Prostate gland (tissue), 2 donors: ENCODE measurements around the gene CCDC93. TPM values are rescaled to one million over a fixed set of nuclear protein-coding genes. Genes with fewer than 3 reads are reported as not detected.

Experiments used
- DNase-seq: peaks from one replicate; pipeline ENCODE4 v3.0.0-alpha.2; 2019; ENCODE audit warnings: low spot score
- H3K27ac ChIP-seq, 2 donors: fragments of 200-600 bp; sonication (generic); 2 replicates each; pipeline ENCODE4 v1.5.1; 2017 to 2019
- H3K27me3 ChIP-seq: fragments of 200-600 bp; sonication (generic); replicated peaks from 2 replicates; pipeline ENCODE4 v1.5.1; 2019; ENCODE audit not compliant: insufficient read depth
- H3K36me3 ChIP-seq, 2 donors: fragments of 200-600 bp; sonication (generic); 1 replicate in 1 of 2; 2 replicates in 1 of 2; pipeline versions ENCODE4 v1.5.1 to v1.8.1; 2017 to 2019
- H3K4me1 ChIP-seq: fragments of 200-600 bp; sonication (generic); replicated peaks from 2 replicates; pipeline ENCODE4 v1.5.1; 2019
- H3K4me3 ChIP-seq, 2 donors: fragments of 200-600 bp; sonication (generic); 2 replicates each; pipeline ENCODE4 v1.5.1; 2017 to 2019
- H3K9me3 ChIP-seq: fragments of 200-600 bp; sonication (generic); 2 replicates; pipeline ENCODE4 v1.5.1; 2017
- CTCF ChIP-seq, 4 experiments: fragments of 200-600 bp in 2 of 4; fragments of 450-650 bp in 2 of 4; sonication (generic) in 2 of 4; IDR thresholded peaks; 1 replicate in 3 of 4; 2 replicates in 1 of 4; pipeline ENCODE4 v1.5.1; 2016 to 2019; ENCODE audit warnings: antibody characterized with exemption in 4 of 4, mild to moderate bottlenecking in 2 of 4, moderate library complexity in 2 of 4
- POLR2A ChIP-seq: fragments of 450-650 bp; IDR thresholded peaks from one replicate; pipeline ENCODE4 v1.6.1; 2016; ENCODE audit warnings: antibody characterized with exemption, mild to moderate bottlenecking
- POLR2AphosphoS5 ChIP-seq: sonication (generic); formaldehyde crosslinking; IDR thresholded peaks from one replicate; pipeline ENCODE4 v1.6.1; 2017; ENCODE audit warnings: antibody characterized with exemption
- WGBS: methylation state at CpG from one replicate; pipeline ENCODE4 v1.1.5; 2018; 5-methylcytosine and 5-hydroxymethylcytosine counted together
- intact Hi-C: fragments of 100-400 bp; cut with DNase I; formaldehyde crosslinking; loops from one replicate; pipeline ENCODE4 v1.14.2; 2022
- total RNA-seq, 2 donors: library from RNA; depleted of rRNA; stranded (reverse); fragments of >200 nt; gene quantifications; one replicate each; pipeline ENCODE4 v1.1.0, GENCODE V29; 2016

The CCDC93 gene
- total RNA-seq, 2 donors from 2014 or later, result 9.6 to 39.8 TPM

- H3K9me3 ChIP-seq, result no peaks in the 10 kb centered on the region
- peaks cover 2% of the 10 kb centered on the region for H3K4me1 ChIP-seq
- TF ChIP-seq POLR2AphosphoS5 (no peak), POLR2A (no peak), CTCF (IDR thresholded peaks at IDR 0.05) (no peak)
- DNase-seq, result no peak
- H3K4me3 ChIP-seq, result no peak overlapping the region
- 100% methylated on average over 1 of the region's 1 CpG for WGBS
- H3K36me3 ChIP-seq, result no peaks in the 10 kb centered on the region
- H3K27ac ChIP-seq, result no peak overlapping the region
- H3K27me3 ChIP-seq, result no peaks in the 10 kb centered on the region
- intact Hi-C loops, result no loop called here
These were observed 50.4 kb downstream of the CCDC93 start for GRCh38 chr2:117963446-117963845.

GRCh38 chr2:117961201-117961600 lies 52.7 kb downstream of the CCDC93 start:
- Histone ChIP-seq H3K36me3 (no peaks in the 10 kb centered on the region), H3K27ac (no peak overlapping the region), H3K27me3 (no peaks in the 10 kb centered on the region), H3K4me3 (no peak overlapping the region), H3K9me3 (no peaks in the 10 kb centered on the region), H3K4me1 (peaks cover 2% of the 10 kb centered on the region)
- intact Hi-C loops, result no loop called here
- 42% methylated on average over 3 of the region's 3 CpGs for WGBS
- peak; percentile 65 for TF ChIP-seq POLR2AphosphoS5
- TF ChIP-seq CTCF (IDR thresholded peaks at IDR 0.05), result no peak
- DNase-seq, result no peak

GRCh38 chr2:117960231-117960630 lies 53.6 kb downstream of the CCDC93 start:
- no peak for TF ChIP-seq CTCF (IDR thresholded peaks at IDR 0.05)
- TF ChIP-seq POLR2AphosphoS5, result no peak
- no peak for TF ChIP-seq POLR2A
- H3K4me3 ChIP-seq, result no peak overlapping the region
- WGBS, result 71% methylated on average over 4 of the region's 4 CpGs
- intact Hi-C loops, result no loop called here
- no peaks in the 10 kb centered on the region for H3K9me3 ChIP-seq
- no peak overlapping the region for H3K27ac ChIP-seq
- no peak for DNase-seq
- peaks cover 2% of the 10 kb centered on the region for H3K4me1 ChIP-seq
- H3K27me3 ChIP-seq, result no peaks in the 10 kb centered on the region
- H3K36me3 ChIP-seq, result no peaks in the 10 kb centered on the region

- Histone ChIP-seq H3K27ac (no peak overlapping the region), H3K4me3 (no peak overlapping the region), H3K36me3 (no peaks in the 10 kb centered on the region), H3K9me3 (no peaks in the 10 kb centered on the region), H3K4me1 (peaks cover 2% of the 10 kb centered on the region), H3K27me3 (no peaks in the 10 kb centered on the region)
- WGBS, result 63% methylated on average over 5 of the region's 5 CpGs
- DNase-seq, result peak; percentile 36
- intact Hi-C loops, result no loop called here
- TF ChIP-seq CTCF (IDR thresholded peaks at IDR 0.05) (no peak), POLR2AphosphoS5 (peak; percentile 82), POLR2A (no peak)
These were observed 55.7 kb downstream of the CCDC93 start for GRCh38 chr2:117958186-117958585.

- no peak for DNase-seq
- peaks cover 2% of the 10 kb centered on the region for H3K4me1 ChIP-seq
- 92% methylated on average over 1 of the region's 1 CpG for WGBS
- no peak for TF ChIP-seq POLR2A
- no peak for TF ChIP-seq CTCF (IDR thresholded peaks at IDR 0.05)
- TF ChIP-seq POLR2AphosphoS5, result no peak
- H3K36me3 ChIP-seq, result no peaks in the 10 kb centered on the region
- no peaks in the 10 kb centered on the region for H3K9me3 ChIP-seq
- H3K4me3 ChIP-seq, result no peak overlapping the region
- H3K27ac ChIP-seq, result no peak overlapping the region
- intact Hi-C loops, result no loop called here
- H3K27me3 ChIP-seq, result no peaks in the 10 kb centered on the region
These were observed 56.3 kb downstream of the CCDC93 start for GRCh38 chr2:117957616-117958015.
